HepG2 (cell line): ENCODE data around the gene PLEKHD1. TPM values are rescaled to one million over a fixed set of nuclear protein-coding genes. Genes with fewer than 3 reads are reported as not detected.

Source experiments
- CBX5 ChIP-seq: sonication (generic); formaldehyde crosslinking; IDR thresholded peaks from 2 replicates; pipeline ENCODE4 v1.4.0; 2020; ENCODE audit warnings: missing genetic modification reagents, borderline replicate concordance
- CREB1 ChIP-seq, 2 experiments: fragments of 450-650 bp in 1 of 2; IDR thresholded peaks; 2 replicates each; pipeline ENCODE4 v1.6.1; 2016 to 2017; ENCODE audit warnings: control low read depth in 1 of 2, mild to moderate bottlenecking in 1 of 2, missing compliant biosample characterization in 1 of 2, missing genetic modification characterization in 1 of 2
- E2F1 ChIP-seq: sonication (generic); formaldehyde crosslinking; IDR thresholded peaks from 2 replicates; pipeline ENCODE4 v1.5.0; 2020; ENCODE audit warnings: missing genetic modification reagents
- EP300 ChIP-seq, 3 experiments: sonication (generic) in 1 of 3; formaldehyde crosslinking in 1 of 3; IDR thresholded peaks; 2 replicates each; pipeline versions ENCODE4 v1.5.1 to v1.6.1; 2011 to 2020; ENCODE audit warnings: low read depth in 2 of 3, low read length in 2 of 3, borderline replicate concordance in 1 of 3, improper control_type of control experiment in 1 of 3, mild to moderate bottlenecking in 1 of 3, missing genetic modification reagents in 1 of 3, moderate library complexity in 1 of 3
- IRX3 ChIP-seq: sonication (generic); formaldehyde crosslinking; IDR thresholded peaks from 2 replicates; pipeline ENCODE4 v1.8.1; 2023; ENCODE audit warnings: mild to moderate bottlenecking, low read depth, missing genetic modification reagents, borderline replicate concordance
- ZBTB25 ChIP-seq: IDR thresholded peaks from 2 replicates; pipeline ENCODE4 v1.6.1; 2018; ENCODE audit warnings: missing genetic modification reagents
- ZNF143 ChIP-seq: sonication (generic); formaldehyde crosslinking; IDR thresholded peaks from 2 replicates; pipeline ENCODE4 v1.4.0; 2020; ENCODE audit warnings: missing genetic modification reagents
- ZNF407 ChIP-seq: sonication (generic); formaldehyde crosslinking; IDR thresholded peaks from one replicate; pipeline ENCODE4 v1.5.1; 2020; ENCODE audit warnings: mild to moderate bottlenecking, missing genetic modification reagents; ENCODE audit errors: not compliant biosample characterization
- ZNF646 ChIP-seq: sonication (generic); formaldehyde crosslinking; IDR thresholded peaks from 2 replicates; pipeline ENCODE4 v1.9.0; 2021; ENCODE audit warnings: mild to moderate bottlenecking, missing genetic modification reagents
- polyA plus RNA-seq, 8 experiments: library from polyadenylated mRNA; depleted of rRNA in 3 of 8; stranded (reverse) in 7 of 8; unstranded in 1 of 8; fragments of >200 nt; fragmentation: Illumina TruSeq in 4 of 8; extraction: Trizol in 4 of 8; gene quantifications; 2 replicates each; pipeline versions ENCODE4 v1.2.1 to v1.2.3, GENCODE V29; 2011 to 2016; ENCODE audit warnings: low read depth in 4 of 8, missing spikeins in 1 of 8, mixed read lengths in 1 of 8; ENCODE audit not compliant: insufficient read depth in 1 of 8
- total RNA-seq, 5 experiments: library from RNA; depleted of rRNA; stranded (reverse); fragments of >200 nt; fragmentation: Illumina TruSeq; extraction: Trizol; gene quantifications; 2 replicates each; pipeline ENCODE4 v1.2.3, GENCODE V29; 2016; ENCODE audit warnings: low read depth in 1 of 5

The PLEKHD1 gene
- total and polyA plus RNA-seq, 2 of the 13 experiments (the other 11 are each of a cell fraction or from before 2014, with no cell fraction given) = 0.01 TPM; not detected in 1

- TF ChIP-seq ZNF407 (CRISPR knock-in tag) (no peak), IRX3 (no peak), ZNF143 (CRISPR knock-in tag) (no peak), ZNF646 (CRISPR knock-in tag) (no peak), E2F1 (CRISPR knock-in tag) (no peak), CBX5 (no peak), EP300 (IDR thresholded peaks at IDR 0.05; ENCODE audit: low read depth in 2 of 2, low read length in 2 of 2) (no peak), EP300 (CRISPR knock-in tag; IDR thresholded peaks at IDR 0.05; ENCODE audit: borderline replicate concordance) (no peak), CREB1 (IDR thresholded peaks at IDR 0.05) (no peak), CREB1 (CRISPR knock-in tag; IDR thresholded peaks at IDR 0.05) (no peak), ZBTB25 (CRISPR knock-in tag) (no peak)
- TF ChIP-seq, all 625 proteins: peak for 0
These were observed 75.1 kb downstream of the PLEKHD1 start (continued) for GRCh38 chr14:69559581-69560011.
